Right cardiac atrium (tissue), 5 donors: ENCODE data around the gene BNIP3. TPM values are rescaled to one million over a fixed set of nuclear protein-coding genes. Genes with fewer than 3 reads are reported as not detected.
"Not testable (repeated sequence)": the region's sequence is repeated elsewhere in the genome, so short reads cannot be mapped to it uniquely, and the experiment has no call there.

Source experiments
- ATAC-seq, 2 donors: fragments of 200-7000 bp; cut with Tn5 transposase; one replicate each; pipeline versions ENCODE4 v1.8.0 to v1.9.1; 2020; ENCODE audit warnings: moderate library complexity in 2 of 2, mild to moderate bottlenecking in 1 of 2
- DNase-seq, 3 donors: peaks; one replicate each; pipeline ENCODE4 v3.0.0-alpha.2; 2020
- H3K27ac ChIP-seq: one replicate; pipeline ENCODE4 v1.5.1; 2013; ENCODE audit warnings: mild to moderate bottlenecking, low read length, control low read depth, moderate library complexity
- H3K27me3 ChIP-seq: one replicate; pipeline ENCODE4 v1.6.1; 2013; ENCODE audit not compliant: control insufficient read depth, insufficient read depth
- H3K4me1 ChIP-seq: one replicate; pipeline ENCODE4 v1.6.1; 2013; ENCODE audit warnings: low read length; ENCODE audit not compliant: control insufficient read depth, insufficient read depth
- H3K4me3 ChIP-seq: one replicate; pipeline ENCODE4 v1.5.1; 2013; ENCODE audit warnings: low read length, control low read depth
- H3K9me3 ChIP-seq: one replicate; pipeline ENCODE4 v1.6.1; 2013; ENCODE audit warnings: low read length; ENCODE audit not compliant: control insufficient read depth
- WGBS: extraction: QIAGEN DNeasy Blood & Tissue Kit; methylation state at CpG from one replicate; pipeline ENCODE4 v1.1.7; 2013; 5-methylcytosine and 5-hydroxymethylcytosine counted together
- intact Hi-C, 4 donors: fragments of 100-400 bp; cut with DNase I; formaldehyde crosslinking; loops; one replicate each; pipeline versions ENCODE4 v1.11.0 to v1.14.0; 2022 to 2023
- polyA plus RNA-seq: library from polyadenylated mRNA; stranded (reverse); fragments of 200-250 nt; gene quantifications from one replicate; pipeline ENCODE4 v1.2.3, GENCODE V29; 2013
- total RNA-seq, 4 donors: library from RNA; stranded (reverse); fragmentation: NEBNext Ultra II Directional; extraction: Animal tissue kit (Norgen Biotek cat#: 25700); gene quantifications; one replicate each; pipeline ENCODE4 v1.2.1, GENCODE V29; 2021
- donor health status: healthy with polysubstance abuse.
- donor health status: DM: no; HTN: yes; CAD: no.
- donor health status: DM: no; HTN: no; CAD: no.
- donor health status: DM: no; HTN: yes; CAD: no; lungs with severe emphysema.
- donor health status: DM: yes; HTN: yes; CAD: no.

BNIP3 gene
- total and polyA plus RNA-seq, 5 donors: 64.8 to 114 (median 86.1) TPM

DNA sequence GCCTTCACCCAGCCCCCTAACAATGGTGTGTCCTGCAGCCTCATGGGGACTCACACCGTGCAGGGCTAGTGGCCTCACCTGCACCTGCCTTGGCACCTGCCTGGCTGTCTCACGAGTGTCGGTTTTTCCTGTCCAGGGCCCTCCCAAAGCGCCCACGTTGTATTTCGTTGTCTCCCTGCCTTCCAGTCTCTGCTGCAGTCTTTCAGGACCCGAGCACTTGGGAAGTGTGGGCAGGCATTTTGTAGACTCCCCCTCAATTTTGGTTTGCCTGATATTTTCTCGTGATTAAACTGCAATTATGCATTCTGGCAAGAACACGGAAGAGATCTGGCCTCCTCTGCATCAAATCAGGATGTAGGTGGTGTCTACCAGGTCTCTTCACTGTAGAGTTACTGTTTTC, 17.9 kb downstream of the BNIP3 start:
- H3K27ac ChIP-seq: no peak overlapping the region
- intact Hi-C loops: no loop called here
- no peaks in the 10 kb centered on the region for H3K4me1 ChIP-seq
- WGBS: 80% methylated on average over 9 of the region's 9 CpGs
- ATAC-seq (no peak), DNase-seq (no peak)
- no peak overlapping the region for H3K4me3 ChIP-seq
- H3K27me3 ChIP-seq: no peaks in the 10 kb centered on the region
- no peaks in the 10 kb centered on the region for H3K9me3 ChIP-seq

DNA sequence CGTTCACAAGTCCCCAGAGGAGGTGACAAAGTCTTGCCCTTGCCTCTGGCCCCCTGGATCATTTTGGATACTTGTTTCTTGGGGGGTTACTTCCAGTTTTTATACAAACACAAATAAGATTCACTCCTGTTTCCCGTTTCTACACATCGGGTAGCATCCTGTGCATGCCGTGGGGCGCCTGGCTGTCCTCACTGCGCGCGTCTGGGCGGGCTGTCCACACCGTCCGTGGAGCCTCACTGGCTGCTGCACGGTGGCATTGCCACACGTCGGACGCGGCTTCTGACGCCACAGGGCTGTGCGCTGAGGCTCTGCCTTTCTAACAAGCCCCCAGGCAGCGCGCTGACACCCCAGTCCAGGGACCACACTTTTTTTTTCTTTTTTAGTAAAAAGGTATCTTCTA, 18.4 kb downstream of the BNIP3 start:
- intact Hi-C loops: no loop called here
- Histone ChIP-seq H3K27ac (no peak overlapping the region), H3K27me3 (no peaks in the 10 kb centered on the region), H3K9me3 (no peaks in the 10 kb centered on the region), H3K4me1 (no peaks in the 10 kb centered on the region), H3K4me3 (no peak overlapping the region)
- peak in 1 of 2 donors; percentile 28 for ATAC-seq
- WGBS: 92% methylated on average over 20 of the region's 20 CpGs
- no peak for DNase-seq

DNA sequence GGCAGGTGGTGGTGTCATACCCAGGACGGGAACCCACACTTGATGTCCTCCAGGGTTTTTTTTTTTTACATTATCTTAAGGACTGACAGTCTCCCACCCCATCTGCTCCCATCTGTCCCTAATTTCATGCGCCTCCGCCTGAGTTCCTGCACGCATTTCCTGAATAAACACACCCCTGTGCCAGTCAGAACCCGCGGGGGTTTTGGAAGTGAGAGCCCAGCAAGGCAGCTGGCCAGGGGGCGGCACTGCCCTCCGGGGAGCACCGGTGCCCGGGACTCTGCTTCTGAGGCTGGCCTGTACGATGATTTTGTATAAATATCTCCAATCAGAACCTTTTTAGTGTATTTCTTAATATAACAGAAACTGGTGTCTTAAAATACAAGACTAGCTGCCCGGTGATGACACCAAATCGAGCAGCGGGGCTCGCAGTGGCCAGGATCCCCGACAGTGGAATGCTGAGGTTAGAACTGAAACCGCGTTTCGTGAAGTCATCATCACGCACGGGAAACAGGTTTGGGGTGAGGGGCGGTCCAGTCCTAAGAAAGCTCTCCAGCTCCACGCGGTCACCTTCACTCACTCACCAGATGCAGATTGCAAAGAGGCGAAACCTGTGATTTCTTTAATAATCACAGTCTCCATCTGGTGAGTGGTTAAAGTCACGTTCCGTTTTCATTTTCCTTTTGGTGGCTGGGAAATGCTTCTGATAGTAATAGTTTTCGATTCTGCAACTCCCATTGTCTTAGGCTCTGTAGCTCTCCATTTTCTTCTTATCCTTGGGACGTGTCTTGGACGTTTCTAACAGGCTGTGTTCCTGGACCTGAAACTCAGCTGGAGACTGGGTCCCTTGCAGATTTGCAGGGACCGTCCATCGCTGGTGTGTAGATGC, 19.7 kb downstream of the BNIP3 start:
- Histone ChIP-seq H3K27ac (no peak overlapping the region), H3K27me3 (no peaks in the 10 kb centered on the region), H3K9me3 (no peaks in the 10 kb centered on the region), H3K4me1 (no peaks in the 10 kb centered on the region), H3K4me3 (no peak overlapping the region)
- ATAC-seq (no peak), DNase-seq (no peak)
- intact Hi-C loops: no loop called here
- 82% methylated on average over 32 of the region's 32 CpGs for WGBS

- no peak overlapping the region for H3K4me3 ChIP-seq
- no peak overlapping the region for H3K27ac ChIP-seq
- no peak for DNase-seq
- intact Hi-C loops: no loop called here
- no peaks in the 10 kb centered on the region for H3K27me3 ChIP-seq
- no peaks in the 10 kb centered on the region for H3K4me1 ChIP-seq
- no peaks in the 10 kb centered on the region for H3K9me3 ChIP-seq
- WGBS: 90% methylated on average over 26 of the region's 26 CpGs
- ATAC-seq: peak; percentile 34 to 45
These were observed 20.5 kb downstream of the BNIP3 start for GRCh38 chr10:131961047-131961776.

GRCh38 chr10:131960631-131961046, 21.1 kb downstream of the BNIP3 start:
- no peak for DNase-seq
- H3K4me1 ChIP-seq: no peaks in the 10 kb centered on the region
- WGBS: 85% methylated on average over 18 of the region's 18 CpGs
- no peaks in the 10 kb centered on the region for H3K27me3 ChIP-seq
- no peak overlapping the region for H3K4me3 ChIP-seq
- ATAC-seq: peak; percentile 13 to 25
- H3K9me3 ChIP-seq: no peaks in the 10 kb centered on the region
- H3K27ac ChIP-seq: no peak overlapping the region
- intact Hi-C loops: no loop called here

- Histone ChIP-seq H3K4me1 (no peaks in the 10 kb centered on the region), H3K4me3 (no peak overlapping the region), H3K27me3 (no peaks in the 10 kb centered on the region), H3K27ac (no peak overlapping the region), H3K9me3 (no peaks in the 10 kb centered on the region)
- intact Hi-C loops: no loop called here
- ATAC-seq: no peak
- DNase-seq: no peak
- 90% methylated on average over 19 of the region's 19 CpGs for WGBS
These were observed 21.9 kb downstream of the BNIP3 start for GRCh38 chr10:131959841-131960240.

GRCh38 chr10:131955591-131956340, 26.0 kb downstream of the BNIP3 start:
- WGBS: 97% methylated on average over 38 of the region's 38 CpGs
- Histone ChIP-seq H3K27ac (no peak overlapping the region), H3K4me3 (no peak overlapping the region), H3K27me3 (no peaks in the 10 kb centered on the region), H3K4me1 (no peaks in the 10 kb centered on the region), H3K9me3 (no peaks in the 10 kb centered on the region)
- peak in 1 of 2 donors; percentile 25 for ATAC-seq
- no peak for DNase-seq
- intact Hi-C loops: no loop called here

GRCh38 chr10:131954356-131954965, 27.3 kb downstream of the BNIP3 start:
- no peak for ATAC-seq
- H3K27ac ChIP-seq: no peak overlapping the region
- no peaks in the 10 kb centered on the region for H3K4me1 ChIP-seq
- H3K9me3 ChIP-seq: no peaks in the 10 kb centered on the region
- WGBS: 91% methylated on average over 21 of the region's 21 CpGs
- DNase-seq: no peak
- no peak overlapping the region for H3K4me3 ChIP-seq
- intact Hi-C loops: no loop called here
- no peaks in the 10 kb centered on the region for H3K27me3 ChIP-seq

DNA sequence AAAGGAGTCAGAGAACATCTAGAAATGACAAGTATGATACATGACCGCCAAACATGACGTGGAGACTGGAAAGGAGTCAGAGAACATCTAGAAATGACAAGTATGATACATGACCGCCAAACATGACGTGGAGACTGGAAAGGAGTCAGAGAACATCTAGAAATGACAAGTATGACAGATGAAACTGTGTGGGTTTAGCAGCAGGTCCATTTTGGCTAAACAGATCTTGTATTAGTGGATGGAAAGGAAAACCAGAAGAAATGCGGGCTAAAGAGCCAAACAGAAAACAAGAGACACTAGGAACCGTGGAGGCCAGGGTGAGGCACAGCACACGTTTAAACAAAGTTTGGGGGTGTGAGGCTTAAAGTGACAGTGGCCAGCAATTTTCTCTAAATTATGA, 31.8 kb downstream of the BNIP3 start:
- H3K4me3 ChIP-seq, H3K27me3 ChIP-seq, H3K4me1 ChIP-seq, ATAC-seq, DNase-seq, H3K27ac ChIP-seq, intact Hi-C loops, H3K9me3 ChIP-seq: not testable (repeated sequence)
- 76% methylated on average over 5 of the region's 7 CpGs for WGBS

DNA sequence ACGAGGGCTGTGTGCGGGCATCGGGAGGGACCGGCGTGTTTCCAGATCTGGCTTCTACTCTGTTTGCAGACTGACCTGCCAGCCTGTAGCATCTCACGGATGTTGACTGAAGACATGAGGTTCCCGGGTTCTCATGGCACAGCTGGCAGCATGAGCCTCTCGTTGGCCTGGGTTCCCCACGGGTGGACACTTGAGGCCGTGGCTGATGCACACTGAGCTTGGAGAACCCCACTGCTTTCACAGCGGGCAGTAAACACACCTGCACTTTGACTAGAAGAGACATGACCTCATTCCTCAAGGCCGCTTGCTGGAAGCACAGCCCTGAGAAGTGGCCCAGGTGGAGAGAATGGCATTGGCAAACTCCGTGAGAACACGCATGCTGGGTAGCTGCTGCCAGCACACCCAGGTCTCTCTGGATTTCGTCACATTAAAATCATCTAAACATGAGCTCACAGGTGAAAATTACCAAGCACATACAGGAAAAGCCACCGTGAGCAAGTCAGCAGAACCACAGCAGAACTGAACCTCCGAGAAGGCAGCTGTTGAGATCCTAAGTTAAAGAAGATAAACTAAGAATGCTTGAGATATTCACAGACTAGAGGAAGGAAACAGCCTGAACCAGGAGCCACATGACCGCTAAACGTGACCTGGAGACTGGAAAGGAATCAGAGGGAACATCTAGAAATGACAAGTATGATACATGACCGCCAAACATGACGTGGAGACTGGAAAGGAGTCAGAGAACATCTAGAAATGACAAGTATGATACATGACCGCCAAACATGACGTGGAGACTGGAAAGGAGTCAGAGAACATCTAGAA, 32.5 kb downstream of the BNIP3 start:
- WGBS: 92% methylated on average over 21 of the region's 23 CpGs
- no peaks in the 10 kb centered on the region for H3K9me3 ChIP-seq
- no peaks in the 10 kb centered on the region for H3K27me3 ChIP-seq
- no peak for DNase-seq
- no peak overlapping the region for H3K4me3 ChIP-seq
- no peak for ATAC-seq
- H3K27ac ChIP-seq: no peak overlapping the region
- H3K4me1 ChIP-seq: no peaks in the 10 kb centered on the region
- intact Hi-C loops: no loop called here
